GM12878 (cell line): ENCODE measurements around the gene TIMM8A. TPM values are rescaled to one million over a fixed set of nuclear protein-coding genes. Genes with fewer than 3 reads are reported as not detected.

Experiments
- ATAC-seq: fragments of 200-7000 bp; cut with Tn5 transposase; 3 replicates; pipeline ENCODE4 v1.9.1; 2020; ENCODE audit warnings: mild to moderate bottlenecking, moderate library complexity
- BruUV-seq: library from RNA; stranded (reverse); fragments of 400-500 nt; replicated peaks from 2 replicates; lab custom pipeline; 2021; lab: Mats Ljungman, UMichigan
- CTCF ChIA-PET: fragments of 300-600 bp; sonication (Branson Sonifier 250); formaldehyde crosslinking; extraction: SDS; loops from one replicate; lab custom pipeline; 2021; ENCODE audit warnings: inconsistent platforms; lab: Yijun Ruan, JAX
- POLR2A ChIA-PET: fragments of 350-600 bp; formaldehyde crosslinking; extraction: SDS; loops from one replicate; lab custom pipeline; 2021; ENCODE audit warnings: inconsistent platforms; lab: Charles Lee
- RAD21 ChIA-PET: fragments of 300-600 bp; sonication (Branson Sonifier 250); formaldehyde crosslinking; loops from one replicate; lab custom pipeline; 2023; ENCODE audit warnings: antibody characterized with exemption; ENCODE audit not compliant: unreplicated experiment; lab: Charles Lee
- SMC1A ChIA-PET: fragments of 300-600 bp; sonication (Branson Sonifier 250); formaldehyde crosslinking; loops from one replicate; lab custom pipeline; 2023; ENCODE audit not compliant: unreplicated experiment, uncharacterized antibody; lab: Charles Lee
- DNase-seq: peaks from one replicate; pipeline ENCODE4 v3.0.0-alpha.2; 2011; ENCODE audit warnings: low read depth, low spot score
- FAIRE-seq: peaks from 3 replicates; lab custom pipeline; 2011; peaks lifted over from hg19 to GRCh38; lab: Jason Lieb, UNC
- H2AFZ ChIP-seq: 2 replicates; pipeline ENCODE4 v1.6.0; 2011; ENCODE audit warnings: low read depth, low read length, control low read depth; ENCODE audit not compliant: control insufficient read depth
- H3K27ac ChIP-seq: 2 replicates; pipeline ENCODE4 v1.5.1; 2011; ENCODE audit warnings: control low read depth; ENCODE audit not compliant: control insufficient read depth, insufficient read depth
- H3K27me3 ChIP-seq, 2 experiments: replicated peaks in 1 of 2; 2 replicates each; pipeline versions ENCODE4 v1.6.0 to v1.6.1; 2011; ENCODE audit warnings: low read length in 1 of 2; ENCODE audit not compliant: control insufficient read depth in 2 of 2, insufficient read depth in 2 of 2
- H3K36me3 ChIP-seq, 2 experiments: 2 replicates each; pipeline ENCODE4 v1.5.1; 2011; ENCODE audit warnings: low read length in 1 of 2; ENCODE audit not compliant: control insufficient read depth in 2 of 2, insufficient read depth in 2 of 2
- H3K4me1 ChIP-seq: 2 replicates; pipeline ENCODE4 v1.6.1; 2011; ENCODE audit warnings: mild to moderate bottlenecking, low read length, moderate library complexity, mixed read lengths; ENCODE audit not compliant: control insufficient read depth, insufficient read depth
- H3K4me2 ChIP-seq: 2 replicates; pipeline ENCODE4 v1.6.0; 2011; ENCODE audit warnings: control low read depth; ENCODE audit not compliant: control insufficient read depth, insufficient read depth
- H3K4me3 ChIP-seq: fragments of 200-600 bp; sonication (generic); 2 replicates; pipeline ENCODE4 v1.5.1; 2016
- H3K79me2 ChIP-seq: 2 replicates; pipeline ENCODE4 v1.6.0; 2011; ENCODE audit warnings: low read length; ENCODE audit not compliant: control insufficient read depth, insufficient read depth
- H3K9ac ChIP-seq: 2 replicates; pipeline ENCODE4 v1.8.0; 2011; ENCODE audit warnings: low read length, control low read depth, mixed read lengths; ENCODE audit not compliant: control insufficient read depth, insufficient read depth
- H3K9me3 ChIP-seq: replicated peaks from 3 replicates; pipeline ENCODE4 v1.5.1; 2011; ENCODE audit warnings: mild to moderate bottlenecking, low read length; ENCODE audit not compliant: control insufficient read depth, insufficient read depth
- H4K20me1 ChIP-seq: 2 replicates; pipeline ENCODE4 v1.6.0; 2011; ENCODE audit not compliant: control insufficient read depth, insufficient read depth
- E4F1 ChIP-seq: fragments of 450-650 bp; IDR thresholded peaks from 2 replicates; pipeline ENCODE4 v1.6.1; 2018; ENCODE audit warnings: borderline replicate concordance, mild to moderate bottlenecking; ENCODE audit not compliant: partially characterized antibody
- HDGF ChIP-seq: fragments of 450-650 bp; IDR thresholded peaks from 2 replicates; pipeline ENCODE4 v1.6.1; 2016; ENCODE audit warnings: antibody characterized with exemption
- JUND ChIP-seq: IDR thresholded peaks from 2 replicates; pipeline ENCODE4 v1.6.1; 2012; ENCODE audit warnings: low read depth, mild to moderate bottlenecking, low read length, improper control_type of control experiment, moderate library complexity
- MLLT1 ChIP-seq: fragments of 450-650 bp; IDR thresholded peaks from 2 replicates; pipeline ENCODE4 v1.6.1; 2016; ENCODE audit warnings: mild to moderate bottlenecking
- TCF3 ChIP-seq: IDR thresholded peaks from 2 replicates; pipeline ENCODE4 v1.6.1; 2012; ENCODE audit warnings: low read depth, mild to moderate bottlenecking, low read length, borderline replicate concordance; ENCODE audit not compliant: insufficient read depth
- ZNF687 ChIP-seq: fragments of 450-650 bp; IDR thresholded peaks from 2 replicates; pipeline ENCODE4 v1.6.1; 2017; ENCODE audit warnings: mild to moderate bottlenecking, moderate library complexity
- WGBS: methylation state at CpG from one replicate; pipeline ENCODE4 v1.1.6; 2016; ENCODE audit warnings: low lambda C conversion rate; ENCODE audit not compliant: insufficient replicate concordance, insufficient coverage; ENCODE audit errors: missing lambda C conversion rate; 5-methylcytosine and 5-hydroxymethylcytosine counted together
- in situ Hi-C: fragments of 300-500 bp; cut with MboI; formaldehyde crosslinking; loops from 9 replicates; pipeline ENCODE4 v1.14.3; 2018; ENCODE audit warnings: mixed read lengths
- intact Hi-C: fragments of 100-400 bp; cut with micrococcal nuclease; formaldehyde crosslinking; loops from one replicate; pipeline ENCODE4 v1.14.2; 2022; ENCODE audit not compliant: unreplicated experiment
- polyA plus RNA-seq, 11 experiments: library from polyadenylated mRNA; depleted of rRNA in 4 of 11; unstranded in 6 of 11; stranded (reverse) in 5 of 11; fragments of >200 nt; fragmentation: Nextera tagmentation in 4 of 11; fragmentation: Illumina TruSeq in 1 of 11; extraction: Ambion mirVana in 4 of 11; extraction: Trizol in 1 of 11; gene quantifications; 1 replicate in 1 of 11; 2 replicates in 10 of 11; pipeline versions ENCODE4 v1.2.1 to v1.2.3, GENCODE V29; 2011 to 2016; ENCODE audit warnings: inconsistent platforms in 2 of 11, missing spikeins in 2 of 11, low read depth in 1 of 11
- total RNA-seq, 4 experiments: library from RNA; depleted of rRNA in 3 of 4; stranded (reverse); fragments of >200 nt in 3 of 4; fragmentation: Illumina TruSeq in 1 of 4; extraction: Trizol in 1 of 4; gene quantifications; 2 replicates each; pipeline versions ENCODE4 v1.2.1 to v1.2.3, GENCODE V29; 2013 to 2021
- TF ChIP-seq, protein P1 (sequence below): IDR thresholded peaks from 2 replicates; pipeline ENCODE4 v1.6.1; 2011; ENCODE audit warnings: mild to moderate bottlenecking, low read depth, low read length, moderate library complexity; ENCODE audit not compliant: insufficient replicate concordance

The TIMM8A gene
- total and polyA plus RNA-seq, 10 of the 15 experiments (the other 5 are each of a cell fraction or from before 2014, with no cell fraction given), result 6.7 to 92.7 (median 26.5) TPM

GRCh38 chrX:101385795-101386541 lies 37.4 kb upstream of the TIMM8A start, which contains the start of gene BTK (continued):
- TF ChIP-seq TCF3 (no peak), JUND (no peak)

- RAD21 ChIA-PET, result interaction anchor here (1.0 to 1.3 kb wide), 4 partner anchors 9 to 28 kb away, joined by 3 to 4 read pairs (median 4); no protein-coding TSS in a partner anchor
- 0 out of 2 replicates have a peak, but pooled peaks have one; percentile 17 for TF ChIP-seq HDGF
- TF ChIP-seq MLLT1, result 0 out of 2 replicates have a peak, but pooled peaks have one; percentile 13
- TF ChIP-seq, protein P1, sequence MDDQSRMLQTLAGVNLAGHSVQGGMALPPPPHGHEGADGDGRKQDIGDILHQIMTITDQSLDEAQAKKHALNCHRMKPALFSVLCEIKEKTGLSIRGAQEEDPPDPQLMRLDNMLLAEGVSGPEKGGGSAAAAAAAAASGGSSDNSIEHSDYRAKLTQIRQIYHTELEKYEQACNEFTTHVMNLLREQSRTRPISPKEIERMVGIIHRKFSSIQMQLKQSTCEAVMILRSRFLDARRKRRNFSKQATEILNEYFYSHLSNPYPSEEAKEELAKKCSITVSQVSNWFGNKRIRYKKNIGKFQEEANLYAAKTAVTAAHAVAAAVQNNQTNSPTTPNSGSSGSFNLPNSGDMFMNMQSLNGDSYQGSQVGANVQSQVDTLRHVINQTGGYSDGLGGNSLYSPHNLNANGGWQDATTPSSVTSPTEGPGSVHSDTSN, result no peak
- TF ChIP-seq ZNF687, result peak; percentile 32; the same call in 1 of the 2 replicates
- TF ChIP-seq E4F1, result no peak
- TF ChIP-seq, all 136 proteins: peak for 3
- no peak overlapping the region for H2AFZ ChIP-seq
- H3K27me3 ChIP-seq, result no peaks in the 10 kb centered on the region
- in situ Hi-C loops (no loop called here), intact Hi-C loops (loop anchor here (5.0 kb wide), 1 partner anchor 38 kb away; the partner anchor contains the start of gene TIMM8A)
- H3K4me1 ChIP-seq, result no peaks in the 10 kb centered on the region
- peak overlapping the region; percentile 38 for H3K4me2 ChIP-seq
- no peaks in the 10 kb centered on the region for H4K20me1 ChIP-seq
- no peaks in the 10 kb centered on the region for H3K9me3 ChIP-seq
- ChIA-PET CTCF (interaction anchor here (0.6 to 1.5 kb wide), 3 partner anchors 12 to 31 kb away, joined by 3 to 4 read pairs (median 4); no protein-coding TSS in a partner anchor), POLR2A (interaction anchor here (0.8 to 1.9 kb wide), 4 partner anchors 20 to 555 kb away, joined by 3 to 4 read pairs (median 3); no protein-coding TSS in a partner anchor), SMC1A (interaction anchor here (0.6 to 1.1 kb wide), 2 partner anchors 9 to 31 kb away, joined by 3 read pairs; no protein-coding TSS in a partner anchor)
- H3K4me3 ChIP-seq, result peak overlapping the region; percentile 71
- no TSS peak for BruUV-seq
- DNase-seq (no peak), ATAC-seq (peak; percentile 38), FAIRE-seq (no peak)
- H3K79me2 ChIP-seq, result peaks cover 42% of the 10 kb centered on the region
- H3K9ac ChIP-seq, result peak overlapping the region; percentile 66
- WGBS, result 12% methylated on average over 7 of the region's 7 CpGs
- H3K36me3 ChIP-seq, result no peaks in the 10 kb centered on the region
- H3K27ac ChIP-seq, result peak overlapping the region; percentile 81
Measured at GRCh38 chrX:101385026-101385684, 36.6 kb upstream of the TIMM8A start.
